Caco-2 (cell line): ENCODE data around the gene MARCHF2. TPM values are rescaled to one million over a fixed set of nuclear protein-coding genes. Genes with fewer than 3 reads are reported as not detected.

Experiments used
- BruUV-seq: library from RNA; stranded (reverse); fragments of 400-500 nt; replicated peaks from 2 replicates; lab custom pipeline; 2021; lab: Mats Ljungman, UMichigan
- CTCF ChIA-PET: fragments of 300-600 bp; sonication (Branson Sonifier 250); formaldehyde crosslinking; loops from one replicate; lab custom pipeline; 2022; ENCODE audit warnings: antibody characterized with exemption; lab: Charles Lee
- POLR2A ChIA-PET: fragments of 300-600 bp; sonication (Branson Sonifier 250); formaldehyde crosslinking; loops from one replicate; lab custom pipeline; 2022; ENCODE audit warnings: antibody characterized with exemption; lab: Charles Lee
- DNase-seq, 2 experiments: peaks; one replicate each; pipeline versions ENCODE4 v3.0.0 to v3.0.0-alpha.2; 2020 to 2022
- H3K27me3 ChIP-seq: replicated peaks from 2 replicates; pipeline ENCODE4 v1.6.0; 2011; ENCODE audit warnings: low read length; ENCODE audit not compliant: control insufficient read depth, insufficient read depth
- H3K36me3 ChIP-seq: 2 replicates; pipeline ENCODE4 v1.5.1; 2011; ENCODE audit warnings: low read length; ENCODE audit not compliant: control insufficient read depth, insufficient read depth
- H3K4me1 ChIP-seq: fragments of 250-450 bp; sonication (Bioruptor Pico); 2 replicates; pipeline ENCODE4 v1.5.1; 2020; ENCODE audit warnings: mild to moderate bottlenecking
- H3K4me3 ChIP-seq: 2 replicates; pipeline ENCODE4 v1.5.1; 2011; ENCODE audit warnings: low read depth, mild to moderate bottlenecking, control low read depth, low read length
- H3K9me3 ChIP-seq: fragments of 250-450 bp; sonication (Bioruptor Pico); 2 replicates; pipeline ENCODE4 v1.5.1; 2020; ENCODE audit warnings: mild to moderate bottlenecking, moderate library complexity
- H3K27ac Mint-ChIP-seq: one replicate; pipeline ENCODE4 v1.8.0; 2022; ENCODE audit warnings: mixed read lengths; ENCODE audit not compliant: unreplicated experiment
- H3K27me3 Mint-ChIP-seq: one replicate; pipeline ENCODE4 v1.8.0; 2022; ENCODE audit warnings: mixed read lengths; ENCODE audit not compliant: insufficient read depth, unreplicated experiment
- H3K36me3 Mint-ChIP-seq: one replicate; pipeline ENCODE4 v1.8.0; 2022; ENCODE audit warnings: mild to moderate bottlenecking, mixed read lengths; ENCODE audit not compliant: insufficient read depth, unreplicated experiment
- H3K4me1 Mint-ChIP-seq: one replicate; pipeline ENCODE4 v1.8.0; 2022; ENCODE audit warnings: low read depth, mixed read lengths; ENCODE audit not compliant: unreplicated experiment
- H3K4me3 Mint-ChIP-seq: one replicate; pipeline ENCODE4 v1.8.0; 2022; ENCODE audit warnings: mild to moderate bottlenecking, moderate library complexity, mixed read lengths; ENCODE audit not compliant: unreplicated experiment
- H3K9me3 Mint-ChIP-seq: one replicate; pipeline ENCODE4 v1.8.0; 2022; ENCODE audit warnings: mixed read lengths; ENCODE audit not compliant: unreplicated experiment
- CTCF ChIP-seq, 2 experiments: fragments of 200-600 bp in 1 of 2; IDR thresholded peaks; 1 replicate in 1 of 2; 2 replicates in 1 of 2; pipeline versions ENCODE4 v1.5.1 to v1.8.0; 2011 to 2022; ENCODE audit warnings: antibody characterized with exemption in 1 of 2, control low read depth in 1 of 2, inconsistent platforms in 1 of 2, low read depth in 1 of 2, low read length in 1 of 2, mild to moderate bottlenecking in 1 of 2, moderate library complexity in 1 of 2; ENCODE audit not compliant: insufficient read depth in 1 of 2, severe bottlenecking in 1 of 2, unreplicated experiment in 1 of 2
- intact Hi-C: fragments of 100-400 bp; cut with micrococcal nuclease; formaldehyde crosslinking; loops from one replicate; pipeline ENCODE4 v1.10.0; 2022; ENCODE audit not compliant: unreplicated experiment
- total RNA-seq: library from RNA; stranded (reverse); gene quantifications from 2 replicates; pipeline ENCODE4 v1.2.3, GENCODE V29; 2022

The MARCHF2 gene
- total RNA-seq, 1 experiment from 2014 or later, result 13.8 TPM

- Histone ChIP-seq H3K4me3 (no peak overlapping the region), H3K9me3 (no peaks in the 10 kb centered on the region), H3K4me1 (peaks cover 2% of the 10 kb centered on the region; the same call in 1 of the 2 replicates), H3K27me3 (no peaks in the 10 kb centered on the region), H3K36me3 (no peaks in the 10 kb centered on the region)
- ChIA-PET POLR2A (no interaction called here), CTCF (no interaction called here)
- BruUV-seq, result no TSS peak
- intact Hi-C loops, result no loop called here
- Mint-ChIP-seq H3K4me3 (no peak overlapping the region), H3K27me3 (no peaks in the 10 kb centered on the region), H3K36me3 (no peaks in the 10 kb centered on the region), H3K9me3 (no peaks in the 10 kb centered on the region), H3K27ac (no peak overlapping the region), H3K4me1 (no peaks in the 10 kb centered on the region)
- DNase-seq, result no peak
- TF ChIP-seq CTCF (IDR thresholded peaks at IDR 0.05; ENCODE audit: insufficient read depth in 1 of 2, low read depth in 1 of 2, low read length in 1 of 2, severe bottlenecking in 1 of 2, unreplicated experiment in 1 of 2), result no peak
Observed at GRCh38 chr19:8429044-8429443, 15.9 kb downstream of the MARCHF2 start.

- TF ChIP-seq CTCF (IDR thresholded peaks at IDR 0.05; ENCODE audit: insufficient read depth in 1 of 2, low read depth in 1 of 2, low read length in 1 of 2, severe bottlenecking in 1 of 2, unreplicated experiment in 1 of 2), result no peak
- ChIA-PET POLR2A (no interaction called here), CTCF (no interaction called here)
- Histone ChIP-seq H3K4me3 (no peak overlapping the region), H3K36me3 (no peaks in the 10 kb centered on the region), H3K9me3 (no peaks in the 10 kb centered on the region), H3K27me3 (no peaks in the 10 kb centered on the region), H3K4me1 (no peaks in the 10 kb centered on the region)
- Mint-ChIP-seq H3K27ac (no peak overlapping the region), H3K36me3 (no peaks in the 10 kb centered on the region), H3K4me3 (no peak overlapping the region), H3K9me3 (no peaks in the 10 kb centered on the region), H3K27me3 (no peaks in the 10 kb centered on the region), H3K4me1 (no peaks in the 10 kb centered on the region)
- no peak for DNase-seq
- intact Hi-C loops, result no loop called here
- BruUV-seq, result no TSS peak
Observed at GRCh38 chr19:8429826-8430225, 16.7 kb downstream of the MARCHF2 start.

GRCh38 chr19:8430650-8431049, 17.5 kb downstream of the MARCHF2 start:
- TF ChIP-seq CTCF (IDR thresholded peaks at IDR 0.05; ENCODE audit: insufficient read depth in 1 of 2, low read depth in 1 of 2, low read length in 1 of 2, severe bottlenecking in 1 of 2, unreplicated experiment in 1 of 2), result no peak
- Mint-ChIP-seq H3K4me3 (no peak overlapping the region), H3K9me3 (no peaks in the 10 kb centered on the region), H3K4me1 (no peaks in the 10 kb centered on the region), H3K27me3 (no peaks in the 10 kb centered on the region), H3K36me3 (no peaks in the 10 kb centered on the region), H3K27ac (no peak overlapping the region)
- no peaks in the 10 kb centered on the region for H3K36me3 ChIP-seq
- H3K4me1 ChIP-seq, result no peaks in the 10 kb centered on the region
- CTCF ChIA-PET, result no interaction called here
- no peak for DNase-seq
- H3K27me3 ChIP-seq, result no peaks in the 10 kb centered on the region
- no TSS peak for BruUV-seq
- H3K4me3 ChIP-seq, result no peak overlapping the region
- no peaks in the 10 kb centered on the region for H3K9me3 ChIP-seq
- intact Hi-C loops, result no loop called here
- POLR2A ChIA-PET, result no interaction called here
